LNCAP (cell line): ENCODE measurements around the gene TMPRSS11A.

Experiments used
- TF ChIP-seq, protein P1 (sequence below): fragments of 450-650 bp; IDR thresholded peaks from 2 replicates; pipeline ENCODE4 v1.5.1; 2017; ENCODE audit warnings: mild to moderate bottlenecking

Gene TMPRSS11A

GRCh38 chr4:67954890-67955289, 8.4 kb downstream of the TMPRSS11A start:
- TF ChIP-seq, protein P1, sequence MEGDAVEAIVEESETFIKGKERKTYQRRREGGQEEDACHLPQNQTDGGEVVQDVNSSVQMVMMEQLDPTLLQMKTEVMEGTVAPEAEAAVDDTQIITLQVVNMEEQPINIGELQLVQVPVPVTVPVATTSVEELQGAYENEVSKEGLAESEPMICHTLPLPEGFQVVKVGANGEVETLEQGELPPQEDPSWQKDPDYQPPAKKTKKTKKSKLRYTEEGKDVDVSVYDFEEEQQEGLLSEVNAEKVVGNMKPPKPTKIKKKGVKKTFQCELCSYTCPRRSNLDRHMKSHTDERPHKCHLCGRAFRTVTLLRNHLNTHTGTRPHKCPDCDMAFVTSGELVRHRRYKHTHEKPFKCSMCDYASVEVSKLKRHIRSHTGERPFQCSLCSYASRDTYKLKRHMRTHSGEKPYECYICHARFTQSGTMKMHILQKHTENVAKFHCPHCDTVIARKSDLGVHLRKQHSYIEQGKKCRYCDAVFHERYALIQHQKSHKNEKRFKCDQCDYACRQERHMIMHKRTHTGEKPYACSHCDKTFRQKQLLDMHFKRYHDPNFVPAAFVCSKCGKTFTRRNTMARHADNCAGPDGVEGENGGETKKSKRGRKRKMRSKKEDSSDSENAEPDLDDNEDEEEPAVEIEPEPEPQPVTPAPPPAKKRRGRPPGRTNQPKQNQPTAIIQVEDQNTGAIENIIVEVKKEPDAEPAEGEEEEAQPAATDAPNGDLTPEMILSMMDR, result no peak

- TF ChIP-seq, protein P1, result no peak
Measured at GRCh38 chr4:67941074-67941473, 22.2 kb downstream of the TMPRSS11A start.

- TF ChIP-seq, protein P1, result no peak
Measured at GRCh38 chr4:67940506-67940905, 22.8 kb downstream of the TMPRSS11A start.

- TF ChIP-seq, protein P1, result no peak
Measured at GRCh38 chr4:67939195-67939594, 24.1 kb downstream of the TMPRSS11A start.

- TF ChIP-seq, protein P1, result no peak
Measured at GRCh38 chr4:67935888-67936287, 27.4 kb downstream of the TMPRSS11A start.

GRCh38 chr4:67934628-67935027, 28.7 kb downstream of the TMPRSS11A start:
- TF ChIP-seq, protein P1, result no peak

GRCh38 chr4:67933755-67934154, 29.5 kb downstream of the TMPRSS11A start:
- TF ChIP-seq, protein P1, result no peak

- TF ChIP-seq, protein P1, result no peak
Measured at GRCh38 chr4:67933038-67933437, 30.3 kb downstream of the TMPRSS11A start.
